GM19023 (cell line): ENCODE results near the gene SMCHD1.
"Not testable (repeated sequence)": the region's sequence is repeated elsewhere in the genome, so short reads cannot be mapped to it uniquely, and the experiment has no call there.

ENCODE experiments used
- ATAC-seq: cut with Tn5 transposase; IDR thresholded peaks from one replicate; pipeline ENCODE4 v1.9.1; 2021; ENCODE audit warnings: mild to moderate bottlenecking, moderate library complexity; ENCODE audit not compliant: unreplicated experiment

The SMCHD1 gene

DNA sequence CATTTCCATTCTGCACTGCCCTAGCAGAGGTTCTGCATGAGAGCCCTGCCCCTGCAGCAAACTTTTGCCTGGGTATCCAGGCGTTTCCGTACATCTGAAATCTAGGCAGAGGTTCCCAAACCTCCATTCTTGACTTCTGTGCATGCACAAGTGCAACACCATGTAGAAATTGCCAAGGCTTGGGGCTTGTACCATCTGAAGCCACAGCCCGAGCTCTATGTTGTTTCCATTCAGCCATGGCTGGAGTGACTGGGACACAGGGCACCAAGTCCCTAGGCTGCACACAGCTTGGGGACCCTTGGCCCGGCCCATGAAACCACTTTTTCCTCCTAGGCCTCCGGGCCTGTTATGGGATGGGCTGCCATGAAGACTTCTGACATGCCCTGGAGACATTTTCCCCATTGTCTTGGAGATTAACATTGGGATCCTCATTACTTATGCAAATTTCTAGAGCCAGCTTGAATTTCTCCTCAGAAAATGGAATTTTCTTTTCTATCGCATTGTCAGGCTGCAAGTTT lies 154.2 kb downstream of the SMCHD1 start:
- ATAC-seq, result not testable (repeated sequence)

DNA sequence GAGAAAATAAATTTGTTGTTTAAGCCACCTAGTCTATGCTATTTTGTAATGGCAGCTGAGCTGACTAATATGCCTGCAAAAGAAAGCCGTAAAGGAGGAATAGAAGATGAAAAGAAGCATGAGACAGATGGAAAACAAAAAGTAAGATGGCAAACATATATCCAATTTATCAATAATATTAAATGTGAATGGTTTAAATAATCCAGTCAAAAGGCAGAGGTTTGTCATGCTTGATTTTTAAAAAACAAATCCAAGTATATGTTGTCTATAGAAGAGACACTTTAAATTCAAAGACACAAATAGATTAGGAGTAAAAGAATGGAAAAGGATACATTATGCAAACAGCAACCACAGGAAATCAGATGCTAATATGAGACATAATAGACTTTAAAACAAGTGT lies 155.9 kb downstream of the SMCHD1 start:
- ATAC-seq, result no peak

DNA sequence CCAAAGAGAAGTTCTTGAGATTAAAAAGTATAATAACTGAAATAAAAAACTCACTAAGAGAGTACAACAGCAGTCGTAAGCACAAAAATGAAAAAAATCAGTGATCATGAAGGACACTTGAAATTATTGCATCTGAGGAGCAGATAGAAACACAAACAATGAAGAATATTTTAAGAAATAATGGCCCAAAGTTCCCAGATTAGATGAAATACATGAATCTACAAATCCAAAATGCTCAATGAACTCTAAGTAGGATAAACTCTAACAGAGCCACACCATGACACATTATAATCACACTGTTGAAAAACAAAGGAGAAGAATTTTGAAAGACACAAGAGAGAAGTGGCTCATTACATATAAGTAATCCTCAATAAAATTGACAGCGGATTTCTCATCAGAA lies 159.4 kb downstream of the SMCHD1 start:
- ATAC-seq, result no peak

DNA sequence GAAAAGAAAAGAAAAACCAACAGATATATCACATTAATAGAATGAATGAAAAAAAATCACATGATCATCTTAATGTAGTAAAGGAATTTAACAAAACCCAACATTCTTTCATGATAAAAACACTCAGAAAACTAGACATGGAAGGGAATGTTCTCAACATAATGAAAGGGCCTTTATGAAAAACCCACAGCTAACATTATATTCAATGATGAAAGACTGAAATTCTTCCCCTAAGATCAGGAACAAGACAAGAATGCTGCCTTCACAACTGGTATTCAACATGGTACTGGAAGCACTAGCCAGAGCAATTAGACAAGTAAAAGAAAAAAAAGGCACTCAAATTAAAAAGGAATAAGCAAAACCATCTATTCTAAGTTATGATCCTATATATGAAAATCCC lies 162.8 kb downstream of the SMCHD1 start:
- no peak for ATAC-seq

DNA sequence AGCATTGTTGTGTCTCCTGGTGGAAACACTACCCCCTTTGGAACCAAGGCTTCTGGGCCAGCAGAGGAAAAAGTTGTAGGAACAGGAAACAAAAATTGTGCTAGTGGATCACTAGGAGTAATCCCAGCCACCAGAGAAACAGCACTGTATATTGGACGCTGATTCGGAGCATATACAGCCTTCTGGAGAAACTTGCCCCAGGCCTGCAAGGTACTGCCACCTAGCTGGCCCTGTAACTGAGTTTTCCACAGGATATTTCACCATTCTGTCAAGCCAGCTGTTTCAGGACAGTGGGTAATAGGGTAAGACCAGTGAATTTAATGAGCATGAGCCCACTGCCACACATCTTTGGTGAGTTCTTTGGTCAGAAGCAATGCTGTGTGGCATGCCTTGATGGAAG lies 166.2 kb downstream of the SMCHD1 start:
- no peak for ATAC-seq

DNA sequence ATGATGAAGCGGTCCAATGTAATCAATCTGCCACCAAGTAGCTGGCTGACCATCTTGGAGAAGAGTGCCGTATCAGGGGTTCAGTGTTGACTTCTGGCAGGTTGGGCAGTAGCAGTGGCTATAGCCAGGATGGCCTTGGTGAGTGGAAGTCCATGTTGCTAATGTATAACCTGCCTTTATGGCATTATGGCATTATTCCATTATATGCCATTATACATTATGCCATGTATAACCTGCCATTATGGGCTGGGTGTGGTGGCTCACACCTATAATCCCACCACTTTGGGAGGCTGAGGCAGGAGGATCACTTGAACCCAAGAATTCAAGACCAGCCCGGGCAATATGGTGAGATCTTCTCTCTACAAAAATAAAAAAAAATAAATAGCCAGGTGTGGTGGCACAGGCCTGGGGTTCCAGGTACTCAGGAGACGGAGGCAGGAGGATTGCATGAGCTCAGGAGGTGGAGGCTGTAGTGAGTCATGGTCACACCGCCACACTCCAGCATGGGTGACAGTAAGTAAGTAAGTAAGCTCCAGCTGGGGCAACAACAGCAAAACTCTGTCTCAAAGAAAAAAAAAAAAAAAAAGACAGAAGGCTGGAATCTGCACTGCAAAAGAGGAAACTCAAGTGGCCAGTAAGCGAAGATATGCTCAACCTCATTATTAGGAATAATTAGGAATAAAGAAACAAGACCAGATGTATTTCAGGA lies 166.8 kb downstream of the SMCHD1 start:
- no peak for ATAC-seq

DNA sequence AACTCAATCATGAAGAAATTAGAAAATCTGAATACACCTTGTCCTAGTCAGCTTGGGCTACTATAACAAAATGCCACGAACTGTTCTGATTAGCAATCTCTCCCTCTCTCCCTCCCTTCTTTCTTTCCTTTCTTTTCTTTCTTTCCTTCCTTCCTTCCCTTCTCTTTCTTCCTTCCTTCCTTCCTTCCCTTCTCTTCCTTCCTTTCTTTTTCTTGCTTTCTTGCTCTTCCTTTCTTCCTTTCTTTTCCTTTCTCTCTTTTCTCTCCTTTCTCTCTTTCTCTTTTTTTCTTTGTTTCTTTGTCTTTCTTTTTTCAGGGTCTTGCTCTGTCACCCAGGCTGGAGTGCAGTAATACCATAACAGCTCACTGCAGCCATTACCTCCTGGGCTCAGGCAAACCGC lies 167.7 kb downstream of the SMCHD1 start:
- ATAC-seq, result no peak

DNA sequence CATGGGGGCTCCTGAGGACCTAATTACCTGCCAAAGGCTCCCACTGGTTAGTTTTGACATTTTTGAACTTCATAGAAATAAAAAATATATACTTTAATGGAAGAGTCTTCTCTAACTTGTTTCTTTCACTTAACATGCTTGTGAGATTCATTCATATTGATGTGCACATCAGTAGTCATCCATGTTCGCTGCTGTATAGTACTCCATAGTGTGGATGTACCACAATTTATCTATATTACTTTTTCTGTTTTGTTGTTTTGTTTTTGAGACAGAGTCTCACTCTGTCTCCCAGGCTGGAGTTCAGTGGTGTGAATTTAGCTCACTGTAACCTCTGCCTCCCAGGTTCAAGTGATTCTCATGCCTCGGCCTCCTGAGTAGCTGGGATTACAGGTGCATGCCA lies 168.4 kb downstream of the SMCHD1 start:
- ATAC-seq, result no peak

DNA sequence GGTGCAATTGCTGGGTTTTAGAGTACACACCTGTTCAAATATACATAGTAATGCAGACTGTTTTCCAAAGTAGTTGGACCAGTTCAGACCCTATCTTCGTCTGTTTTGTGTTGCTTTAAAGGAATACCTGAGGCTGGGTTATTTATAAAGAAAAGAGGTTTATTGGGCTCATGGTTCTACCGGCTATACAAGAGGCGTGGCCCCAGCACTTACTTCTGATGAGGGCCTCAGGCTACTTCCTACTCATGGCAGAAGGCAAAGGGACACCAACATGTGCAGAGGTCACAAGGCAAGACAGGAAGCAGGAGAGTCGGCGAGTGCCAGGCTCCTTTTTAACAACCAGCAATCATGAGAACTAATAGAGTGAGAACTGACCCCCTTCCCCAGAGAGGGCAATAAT lies 169.3 kb downstream of the SMCHD1 start:
- no peak for ATAC-seq

DNA sequence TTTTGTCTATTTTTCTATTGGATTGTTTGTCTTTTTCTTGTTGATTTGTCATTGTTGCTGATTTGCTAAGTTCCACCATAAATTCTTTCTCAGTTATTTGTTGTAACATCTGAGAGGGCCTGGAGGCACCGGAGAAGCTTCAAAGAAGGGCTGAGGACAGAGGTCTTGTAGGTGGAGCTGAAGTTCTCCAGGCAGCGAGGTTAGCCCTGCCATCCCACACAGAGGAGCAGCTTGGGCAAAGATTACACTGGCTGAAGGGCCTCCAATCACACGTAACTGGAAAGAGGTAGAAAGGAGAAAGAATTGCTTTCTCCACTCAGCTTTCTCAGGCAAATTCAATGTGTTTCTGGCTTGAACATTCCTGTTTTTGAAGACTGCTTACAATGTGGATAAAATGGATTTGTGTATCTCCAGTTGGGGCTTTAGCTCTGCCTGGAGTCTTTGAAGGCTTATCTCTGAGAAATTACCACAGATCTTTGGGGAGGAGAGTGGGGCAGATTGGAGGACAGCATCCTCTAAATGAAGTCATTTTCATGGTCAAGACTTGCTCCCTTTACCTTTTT lies 170.2 kb downstream of the SMCHD1 start:
- no peak for ATAC-seq

DNA sequence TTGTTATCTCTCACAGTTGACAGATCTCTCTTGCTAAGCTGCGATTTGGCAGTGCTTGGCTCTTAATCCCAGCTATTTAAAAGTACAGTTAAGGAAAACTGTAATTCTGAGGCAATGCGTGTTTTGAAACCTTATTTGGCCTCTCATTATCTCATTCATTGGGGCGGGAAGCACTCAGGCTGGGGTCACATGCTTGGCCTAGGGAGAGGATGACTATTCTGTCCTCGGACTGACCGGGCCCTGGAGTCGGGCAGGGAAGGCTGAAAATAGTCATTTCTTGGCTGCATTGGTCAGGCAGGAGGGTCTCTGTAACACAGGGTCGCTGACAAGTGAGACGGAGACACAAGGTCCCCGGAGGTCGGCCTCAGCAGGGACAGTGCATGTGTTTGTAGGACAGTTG lies 171.1 kb downstream of the SMCHD1 start:
- ATAC-seq, result no peak

DNA sequence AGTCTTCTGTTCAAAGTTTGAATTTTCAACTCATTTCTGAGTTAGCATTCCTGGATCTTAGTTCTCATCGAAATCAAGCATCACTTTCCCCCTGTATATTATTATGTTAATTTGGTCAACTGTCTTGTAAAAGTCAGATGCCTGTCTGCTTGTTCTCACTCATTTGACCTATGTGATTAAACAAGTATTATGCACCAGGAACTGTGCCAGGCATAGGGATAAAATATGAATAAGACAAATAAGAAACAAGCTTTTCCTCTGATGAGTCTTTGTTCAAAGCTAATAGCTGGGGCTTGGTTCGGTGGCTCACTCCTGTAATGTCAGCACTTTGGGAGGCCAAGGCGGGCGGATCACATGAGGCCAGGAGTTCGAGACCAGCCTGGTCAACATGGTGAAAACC lies 171.5 kb downstream of the SMCHD1 start:
- no peak for ATAC-seq

DNA sequence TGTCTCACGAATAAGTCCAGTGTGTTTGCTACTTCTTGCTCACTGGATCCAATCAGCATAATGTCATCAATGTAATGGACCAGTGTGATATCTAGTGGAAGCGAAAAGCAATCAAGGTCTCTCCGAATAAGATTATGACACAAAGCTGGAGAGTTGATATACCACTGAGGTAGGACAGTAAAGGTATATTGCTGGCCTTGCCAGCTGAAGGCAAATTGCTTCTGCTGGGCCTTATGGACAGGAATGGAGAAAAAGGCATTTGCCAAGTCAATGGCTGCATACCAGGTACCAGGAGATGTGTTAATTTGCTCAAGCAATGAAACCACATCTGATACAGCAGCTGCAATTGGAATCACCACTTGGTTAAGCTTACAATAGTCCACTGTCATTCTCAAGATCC lies 180.6 kb downstream of the SMCHD1 start:
- ATAC-seq, result not testable (repeated sequence)

DNA sequence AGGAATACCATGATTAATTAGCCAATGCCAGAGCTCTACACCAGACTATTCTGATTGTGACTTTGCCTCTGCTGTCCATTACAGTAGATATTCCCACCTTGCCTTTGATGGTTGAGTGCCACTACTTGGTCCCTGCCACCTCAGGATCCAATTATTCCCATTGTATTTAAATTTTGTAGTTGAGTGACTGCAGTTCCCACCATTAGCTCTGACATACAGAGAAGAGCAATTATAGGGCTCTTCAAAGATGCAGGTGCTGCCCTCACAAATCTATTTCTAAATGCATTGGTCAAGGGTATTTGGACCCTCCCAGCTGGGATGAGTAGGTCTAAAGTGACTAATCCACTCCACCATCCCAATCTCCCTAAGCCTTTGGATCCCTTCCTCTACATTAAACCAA lies 181.8 kb downstream of the SMCHD1 start:
- ATAC-seq, result not testable (repeated sequence)

DNA sequence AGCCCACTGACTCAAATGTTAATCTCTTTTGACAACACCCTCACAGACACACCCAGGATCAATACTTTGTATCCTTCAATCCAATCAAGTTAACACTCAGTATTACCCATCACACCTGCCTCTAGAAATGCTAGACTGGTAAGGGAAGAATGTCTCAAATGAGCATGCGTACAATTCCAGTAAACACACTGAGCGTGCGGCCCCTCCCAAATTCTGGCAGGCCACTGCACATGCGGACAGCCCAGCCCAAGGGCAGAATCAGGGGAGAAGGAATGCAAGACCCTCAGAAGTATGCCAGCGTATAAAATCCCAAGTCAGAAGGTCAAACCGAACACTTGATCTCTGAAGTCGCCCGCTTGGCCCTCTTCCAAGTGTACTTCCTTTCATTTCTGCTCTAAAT lies 183.7 kb downstream of the SMCHD1 start:
- no peak for ATAC-seq

DNA sequence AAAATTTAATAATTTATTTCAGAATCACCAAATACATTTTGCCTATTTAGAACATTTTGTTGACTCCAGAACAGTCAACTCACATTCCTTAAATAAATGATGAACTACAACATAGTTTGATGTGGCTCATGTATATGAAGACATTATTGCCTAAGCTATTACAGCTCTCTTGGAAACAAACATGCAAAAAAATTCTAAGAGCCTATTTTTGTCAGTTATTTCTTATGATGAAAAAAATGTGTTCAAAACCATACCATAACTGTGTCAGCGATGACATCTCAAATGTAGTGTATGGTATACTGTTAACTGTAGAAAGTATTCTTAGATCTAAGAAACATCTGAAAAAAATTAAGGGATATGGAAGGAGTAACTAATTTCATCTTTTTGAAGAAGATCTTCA lies 185.0 kb downstream of the SMCHD1 start:
- ATAC-seq, result no peak

DNA sequence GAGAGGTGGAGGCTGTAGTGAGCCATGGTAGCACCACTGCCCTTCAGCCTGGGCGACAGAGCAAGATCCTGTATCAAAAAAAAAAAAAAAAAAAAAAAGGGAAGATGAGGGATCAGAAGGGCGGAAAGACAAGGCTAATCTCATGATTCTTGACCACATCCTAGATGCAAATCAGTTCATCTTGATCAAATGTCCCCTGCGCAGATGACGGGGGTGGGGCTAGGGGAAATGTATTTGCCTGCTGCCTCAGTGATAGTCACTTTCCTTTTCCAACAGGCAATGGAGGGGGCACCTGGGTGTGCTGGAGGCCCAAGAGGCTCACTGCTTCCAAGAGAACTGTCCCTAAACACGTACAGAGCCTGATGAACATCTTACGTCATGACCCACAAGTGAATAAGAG lies 187.6 kb downstream of the SMCHD1 start:
- no peak for ATAC-seq

DNA sequence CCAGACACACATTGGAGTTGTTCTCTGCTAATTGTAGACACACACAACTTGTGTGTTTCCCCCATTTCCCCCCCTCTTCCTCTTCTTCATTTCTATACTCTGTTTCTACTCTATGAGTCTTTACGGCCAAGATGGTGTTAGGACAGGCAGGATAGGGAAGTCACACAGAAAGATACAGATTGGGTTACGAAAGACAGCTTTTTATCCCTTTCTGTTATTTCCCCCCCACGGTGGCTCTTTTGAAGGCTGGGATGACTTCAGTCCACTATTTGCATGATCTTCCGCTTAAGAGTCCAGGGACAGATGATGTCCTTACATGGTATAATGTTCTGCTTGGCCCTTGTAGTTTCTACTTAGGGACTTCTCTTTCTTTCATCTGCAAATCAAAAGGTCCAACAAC lies 189.6 kb downstream of the SMCHD1 start:
- ATAC-seq, result no peak

DNA sequence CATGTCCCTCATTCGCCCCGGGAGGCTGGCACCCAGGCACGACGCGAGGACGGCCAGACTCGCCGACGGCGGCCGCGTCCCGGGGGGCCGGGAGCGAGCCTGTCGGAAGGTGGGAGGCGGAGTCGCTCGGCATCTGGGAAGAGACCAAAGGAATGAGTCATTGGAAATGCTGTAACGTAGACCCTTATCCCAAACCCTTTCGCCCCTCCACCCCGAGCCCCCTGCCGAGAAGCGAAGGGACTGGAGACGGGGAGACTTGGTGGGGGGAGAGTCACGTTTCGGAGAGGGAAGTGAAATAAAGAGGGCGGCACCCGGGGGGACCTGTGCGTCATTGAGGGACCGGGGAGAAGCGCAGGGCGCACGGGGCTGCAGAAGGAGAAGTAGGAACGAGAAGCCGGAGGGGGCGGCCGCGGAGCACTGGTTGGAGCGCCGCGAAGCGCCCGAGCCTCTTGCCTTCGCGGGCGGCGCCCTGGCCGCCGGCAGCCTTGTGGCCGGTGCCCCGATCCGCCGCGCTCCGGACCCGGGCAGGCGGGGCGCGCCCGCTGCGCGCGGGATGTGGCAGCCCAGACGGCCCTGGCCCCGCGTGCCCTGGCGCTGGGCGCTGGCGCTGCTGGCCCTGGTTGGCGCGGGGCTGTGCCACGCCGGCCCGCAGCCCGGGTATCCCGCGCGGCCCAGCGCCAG lies 191.2 kb downstream of the SMCHD1 start, which contains the start of gene EMILIN2:
EMILIN2 (plus strand) TSS at position 371 of the 681 bp plus-strand sequence; CDS start at position 554, 183 bp downstream.
- ATAC-seq, result peak; percentile 60

DNA sequence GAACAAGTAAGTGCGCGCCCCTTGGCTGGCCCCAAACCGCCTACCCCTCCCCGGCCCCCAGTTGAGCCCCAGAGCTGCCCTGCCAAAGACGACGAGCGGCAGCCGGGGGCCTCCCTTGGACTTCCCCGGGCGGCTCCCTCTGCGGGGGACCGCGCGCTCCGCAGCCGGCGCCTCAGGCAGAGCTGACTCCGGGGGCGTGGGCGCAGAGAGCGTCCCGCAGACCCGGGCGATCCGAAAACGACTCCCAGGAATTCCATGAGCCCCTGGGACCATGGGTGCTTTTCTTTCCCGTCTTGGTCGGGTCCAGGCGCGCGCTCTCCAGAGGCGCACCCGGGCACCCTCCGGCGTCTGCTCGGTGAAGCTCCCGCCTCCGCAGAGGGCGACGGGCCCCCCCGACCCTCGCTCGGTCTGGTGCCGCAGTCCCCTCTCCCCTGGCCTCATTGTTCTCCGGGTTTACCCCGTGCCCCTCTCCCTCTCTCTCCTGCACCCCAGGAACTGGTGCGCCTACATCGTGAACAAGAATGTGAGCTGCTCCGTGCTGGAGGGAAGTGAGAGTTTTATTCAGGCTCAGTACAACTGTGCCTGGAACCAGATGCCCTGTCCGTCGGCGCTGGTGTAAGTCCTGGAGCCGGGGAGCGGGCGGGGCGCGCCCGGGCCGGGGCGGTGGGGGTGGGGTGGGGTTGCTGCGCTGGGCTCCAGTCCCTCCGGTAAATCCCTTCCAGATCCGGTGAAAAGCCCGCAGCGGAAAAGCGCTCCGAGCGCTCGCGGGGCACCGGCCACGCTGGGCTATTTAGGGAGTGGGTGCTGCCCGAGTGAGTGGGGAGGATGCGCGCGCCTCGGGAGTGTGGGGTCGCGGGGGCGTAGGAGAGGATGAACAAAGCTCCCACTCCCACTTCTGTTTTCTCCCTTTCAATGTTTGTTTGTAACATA lies 192.1 kb downstream of the SMCHD1 start:
- ATAC-seq, result peak; percentile 40
